ENCODE measurements around the gene ZBTB33.

The ZBTB33 gene

GRCh38 chrX:120264341-120264740, 13.7 kb downstream of the ZBTB33 start:
- no peak for DNase-seq

DNA sequence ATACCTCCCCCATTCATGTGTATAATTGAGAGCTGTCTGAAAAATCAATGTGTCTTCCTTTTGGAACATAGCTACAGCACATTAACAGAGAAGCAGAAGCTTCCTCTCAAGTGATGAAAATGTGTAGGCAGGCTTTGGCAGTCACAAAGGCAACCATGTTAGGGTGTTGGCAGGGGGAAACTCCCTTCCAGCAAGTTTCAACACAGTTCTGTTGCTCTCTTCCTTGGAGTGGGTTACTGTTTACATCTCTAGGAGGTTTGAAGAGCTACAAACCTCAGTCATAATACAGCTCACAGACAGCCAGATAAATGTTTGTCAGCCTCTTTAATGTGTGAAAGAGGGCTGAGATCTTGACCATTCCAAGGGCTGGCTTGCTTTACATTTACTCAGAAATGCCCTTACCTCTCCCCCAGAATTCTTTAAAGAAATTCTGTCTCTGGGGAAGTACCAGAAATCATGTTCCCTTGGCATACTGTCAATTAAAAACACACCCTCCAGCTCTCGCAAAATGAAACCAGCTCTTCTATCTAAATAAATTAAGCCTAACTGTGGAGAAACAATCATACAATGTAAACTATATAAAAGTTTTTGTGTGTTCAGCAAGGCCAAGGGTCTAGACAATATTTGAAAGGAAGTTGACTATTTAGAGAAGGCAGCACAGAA, 18.9 kb downstream of the ZBTB33 start:
- DNase-seq: no peak

- DNase-seq: no peak
Observed at GRCh38 chrX:120270567-120270966, 20.0 kb downstream of the ZBTB33 start.

- no peak for DNase-seq
Observed at GRCh38 chrX:120271218-120271617, 20.6 kb downstream of the ZBTB33 start.

DNA sequence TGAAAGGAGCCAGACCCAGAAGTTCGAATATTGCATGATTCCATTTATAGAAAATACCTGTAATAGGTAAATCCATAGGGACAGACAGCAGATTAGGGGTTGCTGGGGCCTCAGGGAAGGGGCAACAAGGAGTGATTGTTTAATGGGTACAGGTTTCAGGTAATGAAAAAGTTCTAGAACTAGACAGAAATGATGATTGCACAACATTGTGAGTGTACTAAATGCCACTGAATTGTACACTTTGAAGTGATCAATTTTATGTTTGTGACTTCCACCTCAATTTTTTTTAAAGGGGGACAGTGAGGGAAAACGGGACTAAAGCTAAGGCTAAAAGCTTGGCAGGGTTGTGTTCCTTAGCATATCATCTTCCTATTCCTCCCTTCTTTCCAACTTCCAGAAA, 23.5 kb downstream of the ZBTB33 start:
- DNase-seq: no peak

DNA sequence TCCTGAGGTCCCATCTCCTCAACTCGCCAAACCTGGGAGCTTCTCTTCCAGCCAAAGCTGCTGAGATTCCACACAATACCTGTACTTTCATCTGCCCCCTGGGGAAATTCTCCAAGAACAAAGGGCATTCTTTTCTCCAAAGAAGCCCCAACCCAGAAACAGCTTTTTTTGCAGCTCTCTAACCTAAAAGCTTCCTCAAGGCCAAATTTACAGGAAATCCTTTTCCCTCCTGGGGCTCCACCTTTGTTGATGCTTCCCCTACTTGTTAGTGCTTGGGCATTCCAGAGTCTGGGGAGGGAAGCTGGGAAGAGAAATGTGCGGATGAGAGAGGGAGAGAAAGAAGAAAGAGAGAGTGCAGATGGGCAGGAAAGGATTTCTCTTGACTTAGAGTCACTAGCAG, 24.3 kb downstream of the ZBTB33 start:
- DNase-seq: no peak

- no peak for DNase-seq
Observed at GRCh38 chrX:120281021-120281624, 30.5 kb downstream of the ZBTB33 start.

- no peak for DNase-seq
Observed at GRCh38 chrX:120281761-120282160, 31.1 kb downstream of the ZBTB33 start.

GRCh38 chrX:120282697-120283096, 32.1 kb downstream of the ZBTB33 start:
- no peak for DNase-seq

GRCh38 chrX:120286733-120287512, 36.3 kb downstream of the ZBTB33 start:
- no peak for DNase-seq

DNA sequence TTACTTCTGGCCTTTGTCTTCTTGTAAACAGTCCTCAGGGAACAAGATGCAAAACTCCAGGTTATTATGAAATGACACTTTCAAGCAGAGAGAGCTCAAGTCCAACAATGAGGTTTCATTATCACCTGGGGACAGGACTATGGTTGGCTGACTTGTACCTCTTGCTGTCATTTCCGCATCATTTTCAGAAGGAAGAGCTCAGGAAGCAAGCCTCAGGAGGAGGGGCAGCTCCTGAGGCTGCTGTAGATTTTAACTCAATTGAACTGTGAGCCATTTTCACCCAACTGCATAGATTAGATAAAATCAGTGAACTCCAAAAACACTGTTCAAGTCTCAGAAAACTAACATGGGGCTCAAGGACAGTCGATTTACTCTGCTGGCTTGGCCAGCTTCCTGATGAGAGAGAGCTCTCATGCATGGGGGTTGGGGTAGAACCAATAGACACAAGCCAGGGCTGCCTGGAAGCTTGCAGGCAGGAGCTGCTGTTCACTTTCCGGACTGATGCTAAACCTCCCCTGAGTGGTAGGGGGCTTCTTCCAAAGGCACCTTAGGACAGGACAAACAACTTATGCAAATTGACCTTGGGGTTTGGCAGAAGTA, 37.0 kb downstream of the ZBTB33 start:
- DNase-seq: no peak

- DNase-seq: peak; percentile 15
Observed at GRCh38 chrX:120290107-120290506, 39.5 kb downstream of the ZBTB33 start.

- DNase-seq: peak; percentile 28
Observed at GRCh38 chrX:120291211-120291610, 40.6 kb downstream of the ZBTB33 start.

DNA sequence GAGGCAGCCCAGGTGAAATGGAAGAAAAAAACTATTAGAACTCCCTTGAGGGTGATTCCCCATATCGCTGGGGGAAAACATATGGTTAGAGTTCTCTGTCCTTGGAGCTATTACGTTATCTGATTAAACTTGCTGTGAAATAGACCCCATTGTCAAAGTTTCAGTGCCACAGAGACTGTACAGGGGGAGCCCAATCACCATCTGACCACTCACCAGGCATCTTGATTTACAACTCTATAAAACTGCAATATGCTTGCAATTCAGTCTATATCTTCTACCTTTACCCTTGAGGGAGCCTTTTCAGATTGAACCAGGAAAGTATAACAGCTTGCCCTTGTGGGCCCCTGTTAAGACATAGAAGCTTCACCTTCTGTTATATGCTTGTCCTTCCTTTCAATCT, 42.4 kb downstream of the ZBTB33 start:
- DNase-seq: peak; percentile 33

DNA sequence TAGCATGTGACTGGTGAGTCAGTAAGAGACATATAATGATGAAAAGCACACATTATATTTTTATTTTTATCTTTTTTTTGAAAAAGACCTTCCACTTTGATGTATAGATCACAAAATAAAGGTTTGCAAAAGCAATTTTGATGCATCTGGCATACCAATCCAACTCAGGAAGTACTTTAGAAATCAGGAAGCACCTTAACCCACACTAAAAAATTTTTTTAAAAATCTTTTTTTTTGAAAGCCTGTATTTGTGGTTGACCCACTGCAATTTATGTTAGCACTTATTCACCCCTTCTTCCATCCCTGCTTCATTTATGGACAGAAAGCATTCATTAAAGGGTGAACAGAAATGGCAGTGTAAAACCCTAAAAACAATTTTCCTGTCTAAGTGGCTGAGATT, 44.0 kb downstream of the ZBTB33 start:
- DNase-seq: no peak

DNA sequence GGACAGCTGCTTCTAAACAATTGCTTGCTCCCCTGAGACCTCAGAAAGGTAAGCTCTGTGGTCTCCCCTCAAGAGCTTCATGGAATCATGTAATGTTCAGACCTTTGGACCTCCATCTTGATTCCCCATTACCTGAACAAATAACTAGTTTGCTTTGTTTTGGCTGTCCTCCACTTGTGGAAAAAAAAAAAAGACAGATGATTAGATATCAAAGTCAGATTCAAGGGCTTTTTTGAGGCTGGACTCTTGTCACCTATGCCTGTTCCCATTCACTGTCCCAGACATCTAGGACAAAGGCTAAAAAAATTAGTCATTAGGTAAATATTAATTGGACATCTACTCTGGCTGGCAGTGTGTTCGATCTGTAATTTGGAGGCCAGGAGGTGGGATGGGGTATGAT, 47.3 kb downstream of the ZBTB33 start:
- DNase-seq: no peak

- peak; percentile 25 for DNase-seq
Observed at GRCh38 chrX:120299928-120300327, 49.3 kb downstream of the ZBTB33 start.

- DNase-seq: no peak
Observed at GRCh38 chrX:120301497-120301896, 50.9 kb downstream of the ZBTB33 start.

- DNase-seq: no peak
Observed at GRCh38 chrX:120301960-120302359, 51.3 kb downstream of the ZBTB33 start.

DNA sequence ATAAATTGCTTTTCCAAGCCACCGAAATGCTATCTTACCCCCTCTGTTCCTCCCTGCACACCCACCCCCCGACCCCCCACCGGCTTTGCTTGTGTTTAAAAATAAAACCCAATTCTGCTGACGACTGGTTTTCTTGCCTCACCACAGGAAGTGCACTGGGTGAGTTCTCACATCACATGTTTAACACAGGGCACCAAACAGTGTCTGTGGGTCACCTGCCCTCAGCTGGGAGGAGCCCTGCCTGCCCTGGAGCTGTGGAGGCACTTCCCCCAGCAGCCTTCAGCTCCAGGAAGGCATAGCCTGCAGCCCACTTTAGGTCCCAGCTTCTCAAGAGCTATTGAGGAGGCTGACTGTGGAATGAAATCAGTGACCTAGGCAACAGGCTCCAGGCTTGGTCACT, 51.8 kb downstream of the ZBTB33 start:
- peak; percentile 1 for DNase-seq

GRCh38 chrX:120304256-120304655, 53.6 kb downstream of the ZBTB33 start:
- DNase-seq: no peak

DNA sequence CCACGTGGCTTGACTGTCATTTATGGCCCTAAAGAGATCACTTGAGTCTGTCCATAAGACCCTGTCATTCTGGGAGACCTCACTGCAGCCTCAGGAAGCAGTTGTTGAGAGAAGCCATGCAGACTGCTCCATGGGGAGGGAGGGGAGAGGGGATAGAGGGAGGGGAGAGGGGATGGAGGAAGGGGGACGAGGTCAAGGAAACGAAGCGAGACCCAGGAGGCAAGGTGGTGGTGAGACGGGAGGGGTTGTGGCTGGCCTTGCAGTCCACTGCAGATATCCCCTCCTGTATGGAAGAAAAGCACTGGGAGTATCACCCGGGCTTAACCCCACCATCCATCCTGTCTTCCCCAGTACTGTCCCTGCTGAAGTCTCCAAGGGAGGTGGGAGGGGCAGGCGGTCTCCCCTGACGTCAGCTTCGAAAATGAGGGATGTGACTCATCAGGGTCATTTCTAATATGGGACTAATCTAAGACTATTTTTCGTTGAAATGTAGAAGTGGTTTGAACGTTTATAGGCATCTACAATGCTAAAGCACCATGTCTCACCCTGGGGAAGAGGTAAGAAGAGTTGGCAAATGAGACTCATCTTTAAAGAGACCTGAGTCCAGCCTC, 55.0 kb downstream of the ZBTB33 start:
- DNase-seq: no peak

GRCh38 chrX:120306630-120307029, 56.0 kb downstream of the ZBTB33 start:
- no peak for DNase-seq
